Kidney epithelial cell (primary cell): ENCODE results near the gene TNFAIP8L3. TPM values are rescaled to one million over a fixed set of nuclear protein-coding genes. Genes with fewer than 3 reads are reported as not detected.

Experiments
- DNase-seq: peaks from one replicate; pipeline ENCODE4 v3.0.0-alpha.2; 2010; ENCODE audit warnings: low read depth
- H3K27me3 ChIP-seq: 2 replicates; pipeline ENCODE4 v1.6.0; 2011; ENCODE audit warnings: low read length; ENCODE audit not compliant: control insufficient read depth, insufficient read depth
- H3K36me3 ChIP-seq: 2 replicates; pipeline ENCODE4 v1.5.1; 2011; ENCODE audit warnings: low read length; ENCODE audit not compliant: control insufficient read depth, insufficient read depth
- H3K4me3 ChIP-seq: 2 replicates; pipeline ENCODE4 v1.5.1; 2011; ENCODE audit warnings: low read depth, mild to moderate bottlenecking, control low read depth, low read length
- CTCF ChIP-seq: IDR thresholded peaks from 2 replicates; pipeline ENCODE4 v1.5.1; 2011; ENCODE audit warnings: mild to moderate bottlenecking, moderate library complexity, low read length, control low read depth, inconsistent platforms; ENCODE audit not compliant: insufficient read depth, poor library complexity, severe bottlenecking
- total RNA-seq: library from RNA; depleted of rRNA; stranded (reverse); fragments of >200 nt; gene quantifications from 2 replicates; pipeline ENCODE4 v1.2.3, GENCODE V29; 2015

Gene TNFAIP8L3
- total RNA-seq, 1 donor from 2014 or later = 0.92 TPM

- Histone ChIP-seq H3K27me3 (peaks cover 32% of the 10 kb centered on the region), H3K4me3 (no peak overlapping the region), H3K36me3 (no peaks in the 10 kb centered on the region)
- DNase-seq = no peak
- no peak for TF ChIP-seq CTCF
These were observed 1.1 kb upstream of the TNFAIP8L3 start for GRCh38 chr15:51095681-51096331.

- peak overlapping the region; percentile 39 for H3K4me3 ChIP-seq
- no peak for DNase-seq
- H3K27me3 ChIP-seq = peaks cover 39% of the 10 kb centered on the region
- TF ChIP-seq CTCF = no peak
- H3K36me3 ChIP-seq = no peaks in the 10 kb centered on the region
These were observed 684 bp downstream of the TNFAIP8L3 start for GRCh38 chr15:51093839-51094605.

GRCh38 chr15:51093488-51093838 lies 1.2 kb downstream of the TNFAIP8L3 start:
- Histone ChIP-seq H3K27me3 (peaks cover 40% of the 10 kb centered on the region), H3K4me3 (no peak overlapping the region), H3K36me3 (no peaks in the 10 kb centered on the region)
- no peak for DNase-seq
- no peak for TF ChIP-seq CTCF

GRCh38 chr15:51092480-51093040 lies 2.1 kb downstream of the TNFAIP8L3 start:
- H3K4me3 ChIP-seq = no peak overlapping the region
- no peak for TF ChIP-seq CTCF
- H3K27me3 ChIP-seq = peaks cover 42% of the 10 kb centered on the region
- no peak for DNase-seq
- H3K36me3 ChIP-seq = no peaks in the 10 kb centered on the region

- Histone ChIP-seq H3K27me3 (peaks cover 37% of the 10 kb centered on the region), H3K4me3 (no peak overlapping the region), H3K36me3 (no peaks in the 10 kb centered on the region)
- TF ChIP-seq CTCF = no peak
- no peak for DNase-seq
These were observed 4.0 kb downstream of the TNFAIP8L3 start for GRCh38 chr15:51090753-51091152.
